Stomach (tissue), 9 donors: ENCODE results near the gene CNEP1R1. TPM values are rescaled to one million over a fixed set of nuclear protein-coding genes. Genes with fewer than 3 reads are reported as not detected.
"Not testable (repeated sequence)": the region's sequence is repeated elsewhere in the genome, so short reads cannot be mapped to it uniquely, and the experiment has no call there.

Source experiments
- DNase-seq, 2 donors: peaks; one replicate each; pipeline versions ENCODE4 v3.0.0 to v3.0.0-alpha.2; 2013 to 2019
- H3K27ac ChIP-seq, 5 donors: fragments of 200-600 bp in 4 of 5; sonication (generic) in 4 of 5; one replicate each; pipeline ENCODE4 v1.5.1; 2013 to 2019; ENCODE audit warnings: mild to moderate bottlenecking in 1 of 5, moderate library complexity in 1 of 5
- H3K27me3 ChIP-seq, 3 donors: fragments of 200-600 bp; sonication (generic); one replicate each; pipeline ENCODE4 v1.5.1; 2017 to 2019; ENCODE audit warnings: mixed run types in 1 of 3
- H3K36me3 ChIP-seq, 4 donors: fragments of 200-600 bp; sonication (generic); 1 replicate in 3 of 4; 2 replicates in 1 of 4; pipeline ENCODE4 v1.5.1; 2016 to 2019
- H3K4me1 ChIP-seq, 4 donors: fragments of 200-600 bp; sonication (generic); one replicate each; pipeline ENCODE4 v1.5.1; 2016 to 2019
- H3K4me3 ChIP-seq, 4 donors: fragments of 200-600 bp; sonication (generic) in 3 of 4; one replicate each; pipeline ENCODE4 v1.5.1; 2016 to 2019; ENCODE audit warnings: mild to moderate bottlenecking in 1 of 4
- H3K9me3 ChIP-seq, 4 donors: fragments of 200-600 bp; sonication (generic); one replicate each; pipeline ENCODE4 v1.5.1; 2016 to 2019
- EP300 ChIP-seq: sonication (generic); formaldehyde crosslinking; IDR thresholded peaks from one replicate; pipeline ENCODE4 v1.6.1; 2017; ENCODE audit warnings: antibody characterized with exemption
- POLR2A ChIP-seq, 4 donors: fragments of 450-650 bp; IDR thresholded peaks; one replicate each; pipeline ENCODE4 v1.6.1; 2016; ENCODE audit warnings: antibody characterized with exemption in 4 of 4, control low read depth in 2 of 4, mild to moderate bottlenecking in 1 of 4, moderate library complexity in 1 of 4
- POLR2AphosphoS5 ChIP-seq, 3 donors: sonication (generic); formaldehyde crosslinking; IDR thresholded peaks; one replicate each; pipeline ENCODE4 v1.6.1; 2016; ENCODE audit warnings: antibody characterized with exemption in 3 of 3
- WGBS, 5 donors: extraction: QIAGEN DNeasy Blood & Tissue Kit in 3 of 5; methylation state at CpG; one replicate each; pipeline versions ENCODE4 v1.1.5 to v1.1.7; 2013 to 2018; 5-methylcytosine and 5-hydroxymethylcytosine counted together
- intact Hi-C: fragments of 100-400 bp; cut with DNase I; formaldehyde crosslinking; loops from one replicate; pipeline ENCODE4 v1.15.1; 2023; ENCODE audit warnings: low total_unique reads
- polyA plus RNA-seq, 3 donors: library from polyadenylated mRNA; stranded (reverse); fragments of 200-250 nt; gene quantifications; one replicate each; pipeline ENCODE4 v1.2.3, GENCODE V29; 2013
- total RNA-seq, 5 donors: library from RNA; depleted of rRNA; stranded (reverse); fragments of >200 nt; gene quantifications; one replicate each; pipeline versions ENCODE4 v1.1.0 to v1.2.3, GENCODE V29; 2014 to 2016
- TF ChIP-seq, protein P1 (sequence below), 7 experiments: fragments of 450-650 bp in 4 of 7; fragments of 200-600 bp in 3 of 7; sonication (generic) in 3 of 7; IDR thresholded peaks; one replicate each; pipeline ENCODE4 v1.5.1; 2016 to 2019; ENCODE audit warnings: antibody characterized with exemption in 7 of 7, control low read depth in 2 of 7, mild to moderate bottlenecking in 1 of 7
- donor health status: healthy with polysubstance abuse.
- donor health status: Bipolar disorder and iron deficiency.
- donor health status: healthy.

The CNEP1R1 gene
- total and polyA plus RNA-seq, 8 donors, result 4.8 to 36.8 (median 19.2) TPM; not detected in 1

DNA sequence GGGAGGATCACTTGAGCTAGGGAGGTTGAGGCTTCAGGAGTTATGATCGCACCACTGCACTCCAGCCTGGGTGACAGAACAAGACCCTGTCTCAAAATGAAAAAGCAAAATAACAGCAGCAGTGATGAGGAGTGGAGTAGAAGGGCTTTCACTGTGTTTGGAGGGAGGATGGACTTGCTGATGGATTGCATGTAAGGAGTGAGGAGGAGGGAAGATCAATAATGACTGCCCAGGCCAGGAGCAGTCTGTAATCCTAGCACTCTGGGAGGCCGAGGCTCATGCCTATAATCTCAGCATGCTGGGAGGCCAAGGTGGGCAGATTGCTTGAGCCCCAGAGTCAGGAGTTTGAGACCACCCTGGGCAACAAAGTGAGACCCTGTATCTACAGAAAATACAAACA is 14.8 kb upstream of the CNEP1R1 start:
- H3K27ac ChIP-seq, result no peak overlapping the region
- intact Hi-C loops, result no loop called here
- H3K4me1 ChIP-seq, result no peaks in the 10 kb centered on the region
- H3K27me3 ChIP-seq, result no peaks in the 10 kb centered on the region
- no peaks in the 10 kb centered on the region for H3K9me3 ChIP-seq
- WGBS, 5 donors, result 85 to 94% (median 92%) methylated on average over 2 of the region's 2 CpGs
- no peak for DNase-seq
- TF ChIP-seq, protein P1, sequence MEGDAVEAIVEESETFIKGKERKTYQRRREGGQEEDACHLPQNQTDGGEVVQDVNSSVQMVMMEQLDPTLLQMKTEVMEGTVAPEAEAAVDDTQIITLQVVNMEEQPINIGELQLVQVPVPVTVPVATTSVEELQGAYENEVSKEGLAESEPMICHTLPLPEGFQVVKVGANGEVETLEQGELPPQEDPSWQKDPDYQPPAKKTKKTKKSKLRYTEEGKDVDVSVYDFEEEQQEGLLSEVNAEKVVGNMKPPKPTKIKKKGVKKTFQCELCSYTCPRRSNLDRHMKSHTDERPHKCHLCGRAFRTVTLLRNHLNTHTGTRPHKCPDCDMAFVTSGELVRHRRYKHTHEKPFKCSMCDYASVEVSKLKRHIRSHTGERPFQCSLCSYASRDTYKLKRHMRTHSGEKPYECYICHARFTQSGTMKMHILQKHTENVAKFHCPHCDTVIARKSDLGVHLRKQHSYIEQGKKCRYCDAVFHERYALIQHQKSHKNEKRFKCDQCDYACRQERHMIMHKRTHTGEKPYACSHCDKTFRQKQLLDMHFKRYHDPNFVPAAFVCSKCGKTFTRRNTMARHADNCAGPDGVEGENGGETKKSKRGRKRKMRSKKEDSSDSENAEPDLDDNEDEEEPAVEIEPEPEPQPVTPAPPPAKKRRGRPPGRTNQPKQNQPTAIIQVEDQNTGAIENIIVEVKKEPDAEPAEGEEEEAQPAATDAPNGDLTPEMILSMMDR (IDR thresholded peaks at IDR 0.05), result no peak
- TF ChIP-seq EP300 (no peak), POLR2AphosphoS5 (IDR thresholded peaks at IDR 0.05) (no peak), POLR2A (IDR thresholded peaks at IDR 0.05) (no peak)
- no peak overlapping the region for H3K4me3 ChIP-seq
- no peaks in the 10 kb centered on the region for H3K36me3 ChIP-seq

DNA sequence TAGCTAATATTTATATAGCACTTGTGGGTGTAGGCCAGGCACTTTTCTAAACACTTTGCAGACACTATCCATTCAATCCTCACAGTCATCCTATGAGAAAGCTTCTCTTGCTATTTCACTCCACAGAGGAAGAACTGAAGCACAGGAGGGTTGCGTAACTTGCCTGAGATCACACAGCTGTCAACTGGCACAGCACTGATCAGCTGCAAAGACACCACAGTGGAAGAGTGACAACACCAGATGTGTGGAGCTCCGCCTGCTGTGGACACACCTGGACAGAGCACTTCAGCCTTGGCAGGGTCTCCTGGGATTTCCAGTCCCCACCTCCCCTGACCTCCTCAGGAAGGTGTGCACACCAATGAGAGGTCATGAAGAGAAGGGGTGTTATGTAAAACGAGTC is 13.3 kb upstream of the CNEP1R1 start:
- DNase-seq, result no peak
- intact Hi-C loops, result no loop called here
- H3K36me3 ChIP-seq, result no peaks in the 10 kb centered on the region
- H3K9me3 ChIP-seq, result no peaks in the 10 kb centered on the region
- 57 to 79% (median 59%) methylated on average over 3 of the region's 3 CpGs for WGBS, 5 donors
- H3K27me3 ChIP-seq, result no peaks in the 10 kb centered on the region
- H3K27ac ChIP-seq, result no peak overlapping the region
- H3K4me3 ChIP-seq, result no peak overlapping the region
- TF ChIP-seq EP300, result no peak
- no peak for TF ChIP-seq POLR2AphosphoS5 (IDR thresholded peaks at IDR 0.05)
- TF ChIP-seq POLR2A (IDR thresholded peaks at IDR 0.05), result no peak
- TF ChIP-seq, protein P1 (IDR thresholded peaks at IDR 0.05), result no peak
- no peaks in the 10 kb centered on the region for H3K4me1 ChIP-seq

- DNase-seq, result no peak
- intact Hi-C loops, result no loop called here
- TF ChIP-seq EP300, result no peak
- TF ChIP-seq, protein P1 (IDR thresholded peaks at IDR 0.05), result no peak
- TF ChIP-seq POLR2A (IDR thresholded peaks at IDR 0.05), result no peak
- no peak for TF ChIP-seq POLR2AphosphoS5 (IDR thresholded peaks at IDR 0.05)
- no peaks in the 10 kb centered on the region for H3K9me3 ChIP-seq
- no peak overlapping the region for H3K4me3 ChIP-seq
- H3K4me1 ChIP-seq, result no peaks in the 10 kb centered on the region
- H3K27ac ChIP-seq, result no peak overlapping the region
- no peaks in the 10 kb centered on the region for H3K36me3 ChIP-seq
- 88 to 93% (median 91%) methylated on average over 2 of the region's 2 CpGs for WGBS, 5 donors
- no peaks in the 10 kb centered on the region for H3K27me3 ChIP-seq
Observed at GRCh38 chr16:50012182-50012581, 12.8 kb upstream of the CNEP1R1 start.

- WGBS, 5 donors, result 67 to 83% (median 78%) methylated on average over 7 to 8 of the region's 8 CpGs
Observed at GRCh38 chr16:50014211-50014610, 10.8 kb upstream of the CNEP1R1 start.

GRCh38 chr16:50015631-50016030 is 9.4 kb upstream of the CNEP1R1 start:
- 78 to 93% (median 90%) methylated on average over 2 of the region's 2 CpGs for WGBS, 5 donors
- no peak overlapping the region for H3K27ac ChIP-seq
- no peak for TF ChIP-seq POLR2AphosphoS5 (IDR thresholded peaks at IDR 0.05)
- TF ChIP-seq, protein P1 (IDR thresholded peaks at IDR 0.05), result no peak
- no peak for TF ChIP-seq POLR2A (IDR thresholded peaks at IDR 0.05)
- no peak for TF ChIP-seq EP300
- H3K4me1 ChIP-seq, result no peaks in the 10 kb centered on the region
- DNase-seq, result no peak
- no peak overlapping the region for H3K4me3 ChIP-seq
- no peaks in the 10 kb centered on the region for H3K9me3 ChIP-seq
- no peaks in the 10 kb centered on the region for H3K27me3 ChIP-seq
- H3K36me3 ChIP-seq, result no peaks in the 10 kb centered on the region
- intact Hi-C loops, result no loop called here

More at GRCh38 chr16:50014211-50014610, 10.8 kb upstream of the CNEP1R1 start:
- H3K36me3 ChIP-seq, DNase-seq, H3K9me3 ChIP-seq, H3K4me1 ChIP-seq, H3K27me3 ChIP-seq, intact Hi-C loops, H3K4me3 ChIP-seq, H3K27ac ChIP-seq: not testable (repeated sequence)
